Activated CD8-positive, alpha-beta T cell treated with anti-CD3 and anti-CD28 coated beads, Interleukin-2, amount 10 ng/mL, durations not matched to agents 7 days and 5 days (primary cell): ENCODE results near the gene HABP2. TPM values are rescaled to one million over a fixed set of nuclear protein-coding genes. Genes with fewer than 3 reads are reported as not detected.

Experiments used
- ATAC-seq: fragments of 150-1000 bp; cut with Tn5 transposase; one replicate; pipeline ENCODE4 v1.10.0; 2021; ENCODE audit warnings: moderate library complexity
- CTCF ChIA-PET: fragments of 350-600 bp; sonication (Branson Sonifier 250); formaldehyde crosslinking; loops from one replicate; lab custom pipeline; 2021; ENCODE audit warnings: antibody characterized with exemption; lab: Charles Lee
- POLR2A ChIA-PET: fragments of 350-600 bp; sonication (Branson Sonifier 250); formaldehyde crosslinking; loops from one replicate; lab custom pipeline; 2021; ENCODE audit warnings: antibody characterized with exemption; lab: Charles Lee
- DNase-seq: peaks from one replicate; pipeline ENCODE4 v3.0.0-alpha.2; 2020
- H3K27ac Mint-ChIP-seq: one replicate; pipeline ENCODE4 v1.8.0; 2021; ENCODE audit warnings: mild to moderate bottlenecking, mixed read lengths
- H3K27me3 Mint-ChIP-seq: one replicate; pipeline ENCODE4 v1.8.0; 2021; ENCODE audit warnings: low read depth, mixed read lengths
- H3K36me3 Mint-ChIP-seq: one replicate; pipeline ENCODE4 v1.8.0; 2021; ENCODE audit warnings: low read depth, mixed read lengths
- H3K4me1 Mint-ChIP-seq: one replicate; pipeline ENCODE4 v1.8.0; 2021; ENCODE audit warnings: low read depth, mixed read lengths
- H3K4me3 Mint-ChIP-seq: one replicate; pipeline ENCODE4 v1.8.0; 2021; ENCODE audit warnings: mild to moderate bottlenecking, mixed read lengths
- H3K9me3 Mint-ChIP-seq: one replicate; pipeline ENCODE4 v1.8.0; 2022; ENCODE audit warnings: mixed read lengths; ENCODE audit not compliant: insufficient read depth
- total RNA-seq, 2 experiments: library from RNA; stranded (reverse); gene quantifications; one replicate each; pipeline ENCODE4 v1.2.3, GENCODE V29; 2021

HABP2 gene
- total RNA-seq, 2 experiments from 2014 or later, result not detected

- DNase-seq (no peak), ATAC-seq (no peak)
- ChIA-PET CTCF (interaction anchor here (1.1 to 2.2 kb wide), 7 partner anchors 7 to 1086 kb away, joined by 3 to 12 read pairs (median 6); no protein-coding TSS in a partner anchor), POLR2A (no interaction called here)
- peaks cover 8% of the 10 kb centered on the region for H3K4me1 Mint-ChIP-seq
- no peak overlapping the region for H3K27ac Mint-ChIP-seq
- H3K9me3 Mint-ChIP-seq, result no peaks in the 10 kb centered on the region
- H3K27me3 Mint-ChIP-seq, result peaks cover 11% of the 10 kb centered on the region
- H3K36me3 Mint-ChIP-seq, result no peaks in the 10 kb centered on the region
- H3K4me3 Mint-ChIP-seq, result no peak overlapping the region
These were observed 9.2 kb downstream of the HABP2 start for GRCh38 chr10:113562069-113562468.

GRCh38 chr10:113562704-113563103 lies 9.9 kb downstream of the HABP2 start:
- CTCF ChIA-PET, result interaction anchor here (1.1 to 2.2 kb wide), 19 partner anchors 8 to 1091 kb away, joined by 3 to 12 read pairs (median 4); no protein-coding TSS in a partner anchor
- no peak for DNase-seq
- H3K9me3 Mint-ChIP-seq, result no peaks in the 10 kb centered on the region
- no peak for ATAC-seq
- H3K27me3 Mint-ChIP-seq, result peaks cover 11% of the 10 kb centered on the region
- no peaks in the 10 kb centered on the region for H3K36me3 Mint-ChIP-seq
- no peak overlapping the region for H3K27ac Mint-ChIP-seq
- POLR2A ChIA-PET, result no interaction called here
- H3K4me1 Mint-ChIP-seq, result peaks cover 4% of the 10 kb centered on the region
- no peak overlapping the region for H3K4me3 Mint-ChIP-seq

- ChIA-PET POLR2A (no interaction called here), CTCF (interaction anchor here (0.6 to 2.2 kb wide), 21 partner anchors 8 to 1092 kb away, joined by 3 to 12 read pairs (median 4); no protein-coding TSS in a partner anchor)
- Mint-ChIP-seq H3K4me3 (peak overlapping the region; percentile 73), H3K4me1 (no peaks in the 10 kb centered on the region), H3K9me3 (no peaks in the 10 kb centered on the region), H3K27me3 (peaks cover 6% of the 10 kb centered on the region), H3K27ac (peak overlapping the region; percentile 67), H3K36me3 (no peaks in the 10 kb centered on the region)
- DNase-seq (peak; percentile 80), ATAC-seq (peak; percentile 97)
These were observed 10.6 kb downstream of the HABP2 start for GRCh38 chr10:113563306-113564088.

DNA sequence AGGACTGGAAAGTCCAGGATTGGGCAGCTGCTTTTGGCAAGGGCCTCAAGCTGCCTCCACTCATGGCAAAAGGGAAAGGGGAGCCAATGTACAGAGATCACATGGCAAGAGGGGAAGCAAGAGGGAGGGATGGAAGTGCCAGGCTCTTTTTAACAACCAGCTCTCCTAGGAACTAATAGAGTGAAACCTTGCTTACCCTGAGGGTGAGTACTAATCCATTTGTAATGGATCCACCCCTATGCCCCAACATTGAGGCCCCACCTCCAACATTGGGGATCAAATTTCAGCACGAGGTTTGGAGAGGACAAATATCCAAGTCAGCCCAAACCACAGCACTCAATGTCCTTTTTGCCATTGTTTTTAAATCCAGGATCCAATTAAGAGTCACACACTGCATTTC lies 12.5 kb downstream of the HABP2 start:
- Mint-ChIP-seq H3K9me3 (no peaks in the 10 kb centered on the region), H3K4me3 (no peak overlapping the region), H3K36me3 (no peaks in the 10 kb centered on the region), H3K27me3 (peaks cover 4% of the 10 kb centered on the region), H3K4me1 (no peaks in the 10 kb centered on the region), H3K27ac (no peak overlapping the region)
- ATAC-seq (no peak), DNase-seq (no peak)
- ChIA-PET CTCF (no interaction called here), POLR2A (no interaction called here)

GRCh38 chr10:113566888-113567287 lies 14.0 kb downstream of the HABP2 start:
- POLR2A ChIA-PET, result no interaction called here
- Mint-ChIP-seq H3K27ac (no peak overlapping the region), H3K27me3 (peaks cover 4% of the 10 kb centered on the region), H3K36me3 (no peaks in the 10 kb centered on the region), H3K4me1 (no peaks in the 10 kb centered on the region), H3K9me3 (no peaks in the 10 kb centered on the region), H3K4me3 (no peak overlapping the region)
- DNase-seq (no peak), ATAC-seq (no peak)
- CTCF ChIA-PET, result no interaction called here

DNA sequence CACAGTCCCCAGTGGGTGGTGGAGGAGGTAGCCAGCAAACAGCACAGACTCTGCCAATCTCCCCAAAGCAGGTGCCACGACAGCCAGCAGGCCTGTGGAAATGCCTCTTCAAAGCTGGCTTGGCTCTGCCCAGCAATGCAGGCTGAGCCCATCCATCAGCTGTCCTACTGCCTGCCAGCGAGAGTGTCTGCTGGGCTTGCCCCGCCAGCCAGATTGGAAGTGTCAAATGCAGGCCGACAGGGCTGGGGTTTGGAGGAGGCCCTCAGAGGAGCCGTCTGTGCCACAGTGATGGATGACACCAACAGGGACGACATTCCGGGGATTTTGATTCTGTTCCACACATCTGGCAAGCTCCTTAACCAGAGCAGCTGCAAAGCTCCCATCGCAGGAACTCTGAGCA lies 16.7 kb downstream of the HABP2 start:
- ChIA-PET CTCF (no interaction called here), POLR2A (no interaction called here)
- Mint-ChIP-seq H3K36me3 (no peaks in the 10 kb centered on the region), H3K27me3 (peaks cover 4% of the 10 kb centered on the region), H3K9me3 (no peaks in the 10 kb centered on the region), H3K4me3 (no peak overlapping the region), H3K27ac (no peak overlapping the region), H3K4me1 (no peaks in the 10 kb centered on the region)
- ATAC-seq (no peak), DNase-seq (no peak)

- no peaks in the 10 kb centered on the region for H3K27me3 Mint-ChIP-seq
- ChIA-PET POLR2A (no interaction called here), CTCF (interaction anchor here (1.0 kb wide), 1 partner anchor 9 kb away, joined by 4 read pairs; no protein-coding TSS in a partner anchor)
- H3K36me3 Mint-ChIP-seq, result no peaks in the 10 kb centered on the region
- ATAC-seq, result no peak
- no peak for DNase-seq
- H3K4me1 Mint-ChIP-seq, result no peaks in the 10 kb centered on the region
- H3K4me3 Mint-ChIP-seq, result no peak overlapping the region
- H3K27ac Mint-ChIP-seq, result no peak overlapping the region
- no peaks in the 10 kb centered on the region for H3K9me3 Mint-ChIP-seq
These were observed 19.9 kb downstream of the HABP2 start for GRCh38 chr10:113572520-113573290.

DNA sequence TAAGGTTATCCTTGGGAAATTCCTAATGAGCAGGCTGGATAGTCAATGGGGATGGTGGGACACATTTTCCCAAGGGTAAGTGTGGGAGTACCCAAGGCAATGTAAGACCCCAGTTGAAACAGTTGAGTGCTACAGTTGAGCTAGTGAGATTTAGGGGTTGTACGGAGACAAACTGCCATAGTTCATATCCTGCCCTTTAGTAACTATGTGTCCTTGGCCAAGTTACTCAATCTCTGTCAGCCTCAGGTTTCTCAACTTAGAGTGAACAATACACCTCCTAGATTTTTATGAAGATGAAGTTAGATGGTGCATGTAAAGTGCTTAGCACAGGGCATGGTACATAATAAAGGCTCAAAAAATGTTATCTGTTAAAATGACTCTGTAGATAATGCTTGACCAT lies 20.5 kb downstream of the HABP2 start:
- CTCF ChIA-PET, result interaction anchor here (1.0 to 1.4 kb wide), 2 partner anchors 10 to 11 kb away, joined by 3 to 4 read pairs; no protein-coding TSS in a partner anchor
- Mint-ChIP-seq H3K36me3 (no peaks in the 10 kb centered on the region), H3K27me3 (no peaks in the 10 kb centered on the region), H3K27ac (no peak overlapping the region), H3K4me3 (no peak overlapping the region), H3K9me3 (no peaks in the 10 kb centered on the region), H3K4me1 (no peaks in the 10 kb centered on the region)
- DNase-seq, result no peak
- POLR2A ChIA-PET, result no interaction called here
- no peak for ATAC-seq

DNA sequence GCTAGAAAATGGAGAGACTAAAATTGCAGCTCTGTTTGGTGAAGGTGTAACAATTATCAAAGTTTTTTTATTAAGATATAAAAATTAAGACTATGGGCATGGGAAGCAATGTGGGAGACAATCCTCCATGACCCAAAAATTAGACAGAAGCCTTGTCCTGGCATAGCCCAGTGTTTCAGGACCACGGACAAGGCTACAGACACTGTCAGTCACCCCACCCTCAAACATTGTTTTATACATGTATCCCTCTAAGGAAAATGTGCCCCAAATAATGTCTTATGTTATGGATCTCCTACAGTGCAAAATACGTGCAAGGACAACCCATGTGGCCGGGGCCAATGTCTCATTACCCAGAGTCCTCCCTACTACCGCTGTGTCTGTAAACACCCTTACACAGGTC lies 24.0 kb downstream of the HABP2 start:
- H3K27me3 Mint-ChIP-seq, result peaks cover 3% of the 10 kb centered on the region
- CTCF ChIA-PET, result no interaction called here
- DNase-seq, result peak; percentile 45
- H3K4me1 Mint-ChIP-seq, result no peaks in the 10 kb centered on the region
- ATAC-seq, result no peak
- no peak overlapping the region for H3K27ac Mint-ChIP-seq
- POLR2A ChIA-PET, result no interaction called here
- no peak overlapping the region for H3K4me3 Mint-ChIP-seq
- no peaks in the 10 kb centered on the region for H3K9me3 Mint-ChIP-seq
- H3K36me3 Mint-ChIP-seq, result no peaks in the 10 kb centered on the region

- Mint-ChIP-seq H3K27ac (no peak overlapping the region), H3K27me3 (peaks cover 5% of the 10 kb centered on the region), H3K4me1 (no peaks in the 10 kb centered on the region), H3K36me3 (no peaks in the 10 kb centered on the region), H3K9me3 (no peaks in the 10 kb centered on the region), H3K4me3 (no peak overlapping the region)
- ATAC-seq, result no peak
- POLR2A ChIA-PET, result no interaction called here
- CTCF ChIA-PET, result no interaction called here
- no peak for DNase-seq
These were observed 25.9 kb downstream of the HABP2 start for GRCh38 chr10:113578773-113579172.

DNA sequence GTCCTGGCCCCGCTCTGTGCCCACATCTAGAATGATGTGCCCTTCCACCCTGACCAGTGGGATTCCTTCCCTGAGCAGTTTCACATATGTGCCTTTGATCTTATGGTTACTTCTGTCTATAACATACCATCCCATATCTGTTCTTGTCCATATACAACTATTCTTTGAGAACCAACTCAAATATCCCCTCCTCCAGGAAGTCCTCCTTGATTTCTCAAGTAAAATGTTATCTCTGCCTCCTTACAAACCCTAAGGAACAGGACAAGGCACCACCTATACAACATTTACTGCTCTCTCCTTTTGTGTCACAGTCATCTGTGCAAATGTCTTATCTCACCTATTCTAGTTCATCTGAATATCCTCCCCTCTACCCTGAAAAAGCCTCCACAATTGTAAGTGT lies 28.2 kb downstream of the HABP2 start:
- Mint-ChIP-seq H3K9me3 (no peaks in the 10 kb centered on the region), H3K4me1 (no peaks in the 10 kb centered on the region), H3K4me3 (no peak overlapping the region), H3K27ac (no peak overlapping the region), H3K36me3 (no peaks in the 10 kb centered on the region), H3K27me3 (peaks cover 8% of the 10 kb centered on the region)
- ATAC-seq (no peak), DNase-seq (no peak)
- ChIA-PET POLR2A (no interaction called here), CTCF (no interaction called here)

GRCh38 chr10:113583571-113583970 lies 30.7 kb downstream of the HABP2 start:
- no peak for DNase-seq
- ChIA-PET CTCF (no interaction called here), POLR2A (no interaction called here)
- Mint-ChIP-seq H3K27ac (no peak overlapping the region), H3K4me3 (no peak overlapping the region), H3K4me1 (no peaks in the 10 kb centered on the region), H3K9me3 (no peaks in the 10 kb centered on the region), H3K27me3 (peaks cover 8% of the 10 kb centered on the region), H3K36me3 (no peaks in the 10 kb centered on the region)
- ATAC-seq, result no peak
